ENCODE measurements around the gene ZFTA. TPM values are rescaled to one million over a fixed set of nuclear protein-coding genes. Genes with fewer than 3 reads are reported as not detected.

The ZFTA gene
- total RNA-seq, 1 donor from 2014 or later, result 34.6 TPM

DNA sequence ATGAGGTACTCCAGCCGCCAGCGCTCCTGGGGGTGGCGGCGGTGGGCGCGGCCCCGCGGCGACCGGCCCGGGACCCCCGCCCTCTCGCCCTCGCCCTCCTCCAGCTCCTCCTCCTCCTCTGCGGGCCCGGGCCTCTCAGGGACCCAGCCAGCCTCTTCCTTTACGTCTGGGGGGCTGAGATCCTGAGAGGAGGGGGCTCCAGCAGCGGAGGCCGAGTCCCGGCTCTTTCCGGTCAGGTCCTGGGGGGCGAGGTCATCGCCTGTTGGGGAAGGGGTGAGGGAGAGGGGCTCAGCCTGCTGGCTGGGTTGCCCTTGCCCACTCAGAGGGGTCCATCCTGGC, 4.3 kb downstream of the ZFTA start:
- H3K27me3 Mint-ChIP-seq (ENCODE audit: low read depth), result no peaks in the 10 kb centered on the region
- peaks cover 29% of the 10 kb centered on the region for H3K4me1 Mint-ChIP-seq (ENCODE audit: low read depth)
- no peaks in the 10 kb centered on the region for H3K9me3 Mint-ChIP-seq (ENCODE audit: low read depth)
- no peak overlapping the region for H3K4me3 Mint-ChIP-seq (ENCODE audit: unreplicated experiment)
- H3K27ac Mint-ChIP-seq (ENCODE audit: unreplicated experiment), result no peak overlapping the region
- TF ChIP-seq, protein P1, sequence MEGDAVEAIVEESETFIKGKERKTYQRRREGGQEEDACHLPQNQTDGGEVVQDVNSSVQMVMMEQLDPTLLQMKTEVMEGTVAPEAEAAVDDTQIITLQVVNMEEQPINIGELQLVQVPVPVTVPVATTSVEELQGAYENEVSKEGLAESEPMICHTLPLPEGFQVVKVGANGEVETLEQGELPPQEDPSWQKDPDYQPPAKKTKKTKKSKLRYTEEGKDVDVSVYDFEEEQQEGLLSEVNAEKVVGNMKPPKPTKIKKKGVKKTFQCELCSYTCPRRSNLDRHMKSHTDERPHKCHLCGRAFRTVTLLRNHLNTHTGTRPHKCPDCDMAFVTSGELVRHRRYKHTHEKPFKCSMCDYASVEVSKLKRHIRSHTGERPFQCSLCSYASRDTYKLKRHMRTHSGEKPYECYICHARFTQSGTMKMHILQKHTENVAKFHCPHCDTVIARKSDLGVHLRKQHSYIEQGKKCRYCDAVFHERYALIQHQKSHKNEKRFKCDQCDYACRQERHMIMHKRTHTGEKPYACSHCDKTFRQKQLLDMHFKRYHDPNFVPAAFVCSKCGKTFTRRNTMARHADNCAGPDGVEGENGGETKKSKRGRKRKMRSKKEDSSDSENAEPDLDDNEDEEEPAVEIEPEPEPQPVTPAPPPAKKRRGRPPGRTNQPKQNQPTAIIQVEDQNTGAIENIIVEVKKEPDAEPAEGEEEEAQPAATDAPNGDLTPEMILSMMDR (IDR thresholded peaks at IDR 0.05), result no peak
- no peak for DNase-seq (ENCODE audit: low spot score)
- H3K36me3 Mint-ChIP-seq (ENCODE audit: low read depth), result peaks cover 5% of the 10 kb centered on the region

DNA sequence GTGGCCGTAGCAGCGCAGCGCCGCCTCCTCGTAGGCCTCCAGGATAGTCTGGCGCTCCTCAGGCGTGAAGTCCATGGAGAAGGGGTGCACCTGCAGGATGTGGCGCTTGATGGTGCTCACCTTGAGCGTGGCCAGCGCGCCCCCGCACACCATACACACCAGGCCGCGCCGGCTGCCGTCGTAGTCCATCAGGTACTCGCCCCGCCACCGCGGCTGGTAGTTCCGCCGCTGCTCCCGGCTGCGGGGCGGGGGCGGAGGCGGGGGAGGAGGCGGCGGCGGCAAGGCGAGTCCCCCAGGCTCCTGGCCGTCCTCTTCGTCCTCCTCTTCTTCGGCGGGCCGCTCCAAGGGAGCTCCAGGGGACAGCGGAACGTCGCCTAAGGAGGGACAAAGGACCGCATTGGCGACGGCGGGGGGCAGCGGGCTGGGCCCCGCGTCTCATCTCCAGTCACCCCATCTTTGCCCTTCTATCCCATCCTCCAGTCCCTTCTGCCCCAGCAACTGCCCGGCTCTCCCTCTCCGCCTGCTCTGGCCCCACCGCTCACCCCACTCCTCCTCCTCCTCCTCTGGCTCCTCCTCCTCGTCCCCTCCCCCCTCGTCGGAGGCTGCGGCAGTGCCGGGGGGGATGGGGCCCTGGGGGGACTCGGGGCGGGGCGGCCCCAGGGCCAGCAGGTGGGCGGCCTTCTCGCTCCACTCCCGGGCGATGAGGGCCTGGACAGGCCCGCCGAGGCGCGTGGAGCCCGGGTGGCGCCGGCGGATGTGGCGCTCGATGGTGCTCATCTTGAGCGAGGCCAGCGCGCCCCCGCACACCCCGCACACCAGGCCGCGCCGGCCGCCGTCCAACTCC, 4.9 kb downstream of the ZFTA start:
- Mint-ChIP-seq H3K4me1 (ENCODE audit: low read depth) (peaks cover 29% of the 10 kb centered on the region), H3K36me3 (ENCODE audit: low read depth) (peaks cover 5% of the 10 kb centered on the region), H3K27ac (ENCODE audit: unreplicated experiment) (no peak overlapping the region), H3K27me3 (ENCODE audit: low read depth) (no peaks in the 10 kb centered on the region), H3K9me3 (ENCODE audit: low read depth) (no peaks in the 10 kb centered on the region), H3K4me3 (ENCODE audit: unreplicated experiment) (no peak overlapping the region)
- DNase-seq (ENCODE audit: low spot score), result no peak
- TF ChIP-seq, protein P1 (IDR thresholded peaks at IDR 0.05), result no peak

DNA sequence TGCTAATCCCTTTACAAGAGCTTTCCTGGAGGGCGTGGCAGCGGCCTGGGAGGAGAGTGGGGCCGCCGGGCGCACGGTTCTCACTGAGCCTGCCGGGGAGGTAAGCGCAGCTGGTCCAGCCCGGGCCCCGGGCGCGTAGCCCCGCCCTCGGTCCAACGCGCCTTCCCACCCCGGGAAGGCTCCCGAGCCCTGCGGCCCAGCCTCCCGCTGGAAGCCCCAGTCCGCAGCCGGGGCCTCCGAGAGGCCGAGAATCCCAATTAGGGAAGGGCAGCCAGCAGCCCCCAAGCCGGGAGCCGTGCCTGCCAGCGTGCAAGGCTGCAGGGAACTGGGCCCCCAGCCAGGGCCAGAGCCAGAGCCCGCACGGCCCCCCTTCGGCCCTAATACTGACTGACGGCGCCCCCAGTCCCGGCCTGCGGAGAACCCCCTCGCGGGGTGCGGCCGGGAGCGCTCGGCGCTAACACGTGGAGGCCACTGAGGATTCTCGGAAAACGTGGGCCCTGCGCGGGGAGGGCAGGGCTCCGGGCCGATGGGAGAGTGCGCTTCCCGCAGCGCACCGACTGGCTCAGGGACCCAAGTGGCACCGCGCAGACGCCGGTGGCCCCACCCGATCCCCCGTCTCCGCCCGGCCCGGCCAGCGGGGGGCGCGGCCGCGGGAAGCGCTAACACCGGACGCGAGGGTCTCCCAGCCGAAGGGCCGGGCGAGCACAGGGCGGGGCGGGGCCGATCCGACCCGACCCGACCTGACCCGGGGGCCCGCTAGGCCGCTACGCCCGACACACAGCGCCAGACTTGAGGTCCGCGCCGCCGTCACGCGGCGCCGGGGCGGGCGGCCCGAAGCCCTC, 5.7 kb downstream of the ZFTA start:
- TF ChIP-seq, protein P1 (IDR thresholded peaks at IDR 0.05), result no peak
- Mint-ChIP-seq H3K4me3 (ENCODE audit: unreplicated experiment) (no peak overlapping the region), H3K27ac (ENCODE audit: unreplicated experiment) (no peak overlapping the region), H3K9me3 (ENCODE audit: low read depth) (no peaks in the 10 kb centered on the region), H3K27me3 (ENCODE audit: low read depth) (no peaks in the 10 kb centered on the region), H3K36me3 (ENCODE audit: low read depth) (peaks cover 6% of the 10 kb centered on the region), H3K4me1 (ENCODE audit: low read depth) (peaks cover 29% of the 10 kb centered on the region)
- no peak for DNase-seq (ENCODE audit: low spot score)

DNA sequence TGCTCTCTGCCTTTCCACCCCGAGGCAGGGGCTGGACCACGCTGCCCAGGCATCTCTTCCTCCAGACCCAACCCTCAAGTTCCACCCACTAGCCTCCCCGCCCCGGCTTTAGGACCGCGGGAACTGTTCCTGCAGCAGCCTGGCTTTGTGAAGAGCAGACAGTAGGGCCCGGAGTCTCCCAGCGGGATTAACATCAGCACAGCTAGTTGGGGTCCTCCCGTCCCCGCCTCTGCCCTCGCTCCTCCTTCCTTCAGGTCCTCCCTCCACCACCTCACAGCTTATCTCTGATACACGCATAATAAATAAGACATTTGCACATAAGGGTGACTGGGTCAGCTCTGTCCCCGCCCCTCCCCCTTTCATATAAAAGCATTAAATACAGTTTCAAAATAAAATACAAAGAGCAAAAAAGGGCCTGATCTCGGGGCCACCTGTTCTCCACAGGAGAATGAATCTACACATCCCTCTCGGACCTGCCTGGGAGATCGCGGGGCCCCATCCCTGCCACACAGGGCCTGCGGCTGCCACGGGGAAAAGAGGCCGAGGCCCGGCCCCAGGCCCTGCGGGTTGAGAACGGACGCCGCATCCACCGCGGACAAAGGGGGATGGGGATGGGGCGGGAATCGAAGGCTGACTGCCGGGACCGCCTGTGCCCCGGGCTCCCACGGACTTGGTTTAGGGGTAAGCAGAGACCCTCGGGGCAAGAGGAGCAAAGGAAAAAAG, 6.5 kb downstream of the ZFTA start:
- TF ChIP-seq, protein P1 (IDR thresholded peaks at IDR 0.05), result no peak
- H3K4me1 Mint-ChIP-seq (ENCODE audit: low read depth), result peaks cover 24% of the 10 kb centered on the region
- H3K27me3 Mint-ChIP-seq (ENCODE audit: low read depth), result no peaks in the 10 kb centered on the region
- peaks cover 8% of the 10 kb centered on the region for H3K36me3 Mint-ChIP-seq (ENCODE audit: low read depth)
- no peaks in the 10 kb centered on the region for H3K9me3 Mint-ChIP-seq (ENCODE audit: low read depth)
- H3K27ac Mint-ChIP-seq (ENCODE audit: unreplicated experiment), result no peak overlapping the region
- no peak overlapping the region for H3K4me3 Mint-ChIP-seq (ENCODE audit: unreplicated experiment)
- no peak for DNase-seq (ENCODE audit: low spot score)

DNA sequence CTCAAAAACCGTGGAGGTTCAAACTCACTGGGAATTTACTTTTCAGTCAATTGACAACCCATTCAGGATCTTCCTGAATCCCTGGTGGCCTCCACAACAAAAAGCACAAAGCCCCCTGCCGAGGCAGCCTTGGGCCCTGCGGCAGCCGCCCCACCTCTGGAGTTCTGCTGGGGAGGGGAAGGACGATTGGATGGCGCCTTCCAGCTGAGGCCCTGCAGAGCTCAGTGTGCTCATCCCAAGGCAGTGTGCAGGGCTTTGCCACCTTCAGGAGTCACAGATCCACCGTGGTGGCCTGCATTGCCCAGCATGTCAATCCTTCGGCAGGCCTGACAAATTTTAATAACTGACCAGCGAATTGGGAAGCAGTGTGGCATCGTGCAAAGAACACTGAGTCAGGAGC, 7.4 kb downstream of the ZFTA start:
- H3K4me1 Mint-ChIP-seq (ENCODE audit: low read depth), result peaks cover 16% of the 10 kb centered on the region

More for the DNA sequence above, 7.4 kb downstream of the ZFTA start:
- H3K27me3 Mint-ChIP-seq (ENCODE audit: low read depth), result no peaks in the 10 kb centered on the region
- TF ChIP-seq, protein P1 (IDR thresholded peaks at IDR 0.05), result no peak
- no peak overlapping the region for H3K27ac Mint-ChIP-seq (ENCODE audit: unreplicated experiment)
- DNase-seq (ENCODE audit: low spot score), result no peak
- H3K36me3 Mint-ChIP-seq (ENCODE audit: low read depth), result peaks cover 10% of the 10 kb centered on the region
- H3K4me3 Mint-ChIP-seq (ENCODE audit: unreplicated experiment), result no peak overlapping the region
- no peaks in the 10 kb centered on the region for H3K9me3 Mint-ChIP-seq (ENCODE audit: low read depth)
